Measurements from ENCODE around the gene CLK2. TPM values are rescaled to one million over a fixed set of nuclear protein-coding genes. Genes with fewer than 3 reads are reported as not detected.
A peak's percentile ranks its signal among the peaks of the same experiment; 100 is the strongest.

Gene CLK2
- total and polyA plus RNA-seq, 9 of the 15 experiments (the other 6 are each of a cell fraction or from before 2014, with no cell fraction given), result 13.5 to 81.4 (median 39.6) TPM

- CTCF ChIA-PET (ENCODE audit: low intra/inter-chr PET ratio), result interaction anchor here (0.7 kb wide), 1 partner anchor 34 kb away, joined by 5 read pairs; no protein-coding TSS in a partner anchor
- TF ChIP-seq ZFX (CRISPR knock-in tag; IDR thresholded peaks at IDR 0.05) (peak; percentile 74), ZFP30 (CRISPR knock-in tag; IDR thresholded peaks at IDR 0.05; ENCODE audit: borderline replicate concordance) (no peak), TEAD4 (IDR thresholded peaks at IDR 0.05; ENCODE audit: low read length) (no peak), TEAD4 (CRISPR knock-in tag; IDR thresholded peaks at IDR 0.05; ENCODE audit: borderline replicate concordance) (no peak), ZBTB8A (IDR thresholded peaks at IDR 0.05; ENCODE audit: partially characterized antibody) (no peak), DLX4 (CRISPR knock-in tag; IDR thresholded peaks at IDR 0.05) (no peak), RBM34 (IDR thresholded peaks at IDR 0.05; ENCODE audit: borderline replicate concordance, insufficient read depth, low read length) (0 out of 2 replicates have a peak, but pooled peaks have one; percentile 10), ZNF707 (CRISPR knock-in tag; conservative IDR thresholded peaks at IDR 0.05) (no peak), PHTF2 (CRISPR knock-in tag; IDR thresholded peaks at IDR 0.05) (no peak), ZNF668 (CRISPR knock-in tag; IDR thresholded peaks at IDR 0.05) (no peak), ZNF507 (tag; conservative IDR thresholded peaks at IDR 0.05) (no peak), ZNF561 (CRISPR knock-in tag; conservative IDR thresholded peaks at IDR 0.05) (no peak), FOXA3 (CRISPR knock-in tag; conservative IDR thresholded peaks at IDR 0.05 in 1 of 2, IDR thresholded peaks at IDR 0.05 in 1 of 2) (0 out of 4 replicates have a peak, but pooled peaks of 1 of the 2 experiments have one; percentile 14)
- TF ChIP-seq, protein P1, sequence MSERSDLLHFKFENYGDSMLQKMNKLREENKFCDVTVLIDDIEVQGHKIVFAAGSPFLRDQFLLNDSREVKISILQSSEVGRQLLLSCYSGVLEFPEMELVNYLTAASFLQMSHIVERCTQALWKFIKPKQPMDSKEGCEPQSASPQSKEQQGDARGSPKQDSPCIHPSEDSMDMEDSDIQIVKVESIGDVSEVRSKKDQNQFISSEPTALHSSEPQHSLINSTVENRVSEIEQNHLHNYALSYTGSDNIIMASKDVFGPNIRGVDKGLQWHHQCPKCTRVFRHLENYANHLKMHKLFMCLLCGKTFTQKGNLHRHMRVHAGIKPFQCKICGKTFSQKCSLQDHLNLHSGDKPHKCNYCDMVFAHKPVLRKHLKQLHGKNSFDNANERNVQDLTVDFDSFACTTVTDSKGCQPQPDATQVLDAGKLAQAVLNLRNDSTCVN (CRISPR knock-in tag; IDR thresholded peaks at IDR 0.05), result no peak
- TF ChIP-seq, protein P2, sequence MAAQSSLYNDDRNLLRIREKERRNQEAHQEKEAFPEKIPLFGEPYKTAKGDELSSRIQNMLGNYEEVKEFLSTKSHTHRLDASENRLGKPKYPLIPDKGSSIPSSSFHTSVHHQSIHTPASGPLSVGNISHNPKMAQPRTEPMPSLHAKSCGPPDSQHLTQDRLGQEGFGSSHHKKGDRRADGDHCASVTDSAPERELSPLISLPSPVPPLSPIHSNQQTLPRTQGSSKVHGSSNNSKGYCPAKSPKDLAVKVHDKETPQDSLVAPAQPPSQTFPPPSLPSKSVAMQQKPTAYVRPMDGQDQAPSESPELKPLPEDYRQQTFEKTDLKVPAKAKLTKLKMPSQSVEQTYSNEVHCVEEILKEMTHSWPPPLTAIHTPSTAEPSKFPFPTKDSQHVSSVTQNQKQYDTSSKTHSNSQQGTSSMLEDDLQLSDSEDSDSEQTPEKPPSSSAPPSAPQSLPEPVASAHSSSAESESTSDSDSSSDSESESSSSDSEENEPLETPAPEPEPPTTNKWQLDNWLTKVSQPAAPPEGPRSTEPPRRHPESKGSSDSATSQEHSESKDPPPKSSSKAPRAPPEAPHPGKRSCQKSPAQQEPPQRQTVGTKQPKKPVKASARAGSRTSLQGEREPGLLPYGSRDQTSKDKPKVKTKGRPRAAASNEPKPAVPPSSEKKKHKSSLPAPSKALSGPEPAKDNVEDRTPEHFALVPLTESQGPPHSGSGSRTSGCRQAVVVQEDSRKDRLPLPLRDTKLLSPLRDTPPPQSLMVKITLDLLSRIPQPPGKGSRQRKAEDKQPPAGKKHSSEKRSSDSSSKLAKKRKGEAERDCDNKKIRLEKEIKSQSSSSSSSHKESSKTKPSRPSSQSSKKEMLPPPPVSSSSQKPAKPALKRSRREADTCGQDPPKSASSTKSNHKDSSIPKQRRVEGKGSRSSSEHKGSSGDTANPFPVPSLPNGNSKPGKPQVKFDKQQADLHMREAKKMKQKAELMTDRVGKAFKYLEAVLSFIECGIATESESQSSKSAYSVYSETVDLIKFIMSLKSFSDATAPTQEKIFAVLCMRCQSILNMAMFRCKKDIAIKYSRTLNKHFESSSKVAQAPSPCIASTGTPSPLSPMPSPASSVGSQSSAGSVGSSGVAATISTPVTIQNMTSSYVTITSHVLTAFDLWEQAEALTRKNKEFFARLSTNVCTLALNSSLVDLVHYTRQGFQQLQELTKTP (IDR thresholded peaks at IDR 0.05; ENCODE audit: low read depth in 1 of 2, partially characterized antibody in 2 of 2), result peak; percentile 50 to 88
Measured at GRCh38 chr1:155255243-155256007, 17.9 kb downstream of the CLK2 start, which contains the start of gene ENTREP3. Gene ENTREP3 (minus strand): TSS chr1:155255483. CDS start chr1:155254877, 606 bp downstream.

More at GRCh38 chr1:155255243-155256007, 17.9 kb downstream of the CLK2 start, which contains the start of gene ENTREP3:
- H3K4me3 ChIP-seq, result peak within 1 kb of the TSS; percentile 58
- in situ Hi-C loops (cut with MboI), result loop anchor here (10.0 kb wide), 1 partner anchor 339 kb away; no protein-coding TSS in a partner anchor
- no peaks in the 10 kb centered on the region for H3K27me3 ChIP-seq (ENCODE audit: control insufficient read depth in 2 of 2, insufficient read depth in 2 of 2, low read length in 2 of 2)
- no TSS peak for BruUV-seq (replicated peaks)
- H4K20me1 ChIP-seq (replicated peaks; ENCODE audit: control insufficient read depth, insufficient read depth, low read length), result no peaks in the 10 kb centered on the region
- no peaks in the 10 kb centered on the region for H3K9me3 ChIP-seq (replicated peaks; ENCODE audit: control insufficient read depth, insufficient read depth, low read depth, low read length)
- H3K27ac ChIP-seq (ENCODE audit: extremely low read depth, low read depth, low read length), result peak within 1 kb of the TSS; percentile 65
- POLR2A ChIA-PET, result interaction anchor here (0.7 to 2.1 kb wide), 6 partner anchors 8 to 66 kb away, joined by 3 to 9 read pairs (median 4); partner anchors contain the start of gene RUSC1
- DNase-seq (ENCODE audit: extremely low read depth in 1 of 4, low spot score in 3 of 4) (peak; percentile 92 to 94 (median 94)), ATAC-seq (peak; percentile 92), FAIRE-seq (peak; percentile 83)
- H3K36me3 ChIP-seq (ENCODE audit: control insufficient read depth, insufficient read depth, low read length), result peaks cover 42% of the 10 kb centered on the region; the same call in 2 of the 3 replicates
- peak within 1 kb of the TSS; percentile 75 to 97 for H3K9ac ChIP-seq (ENCODE audit: insufficient read depth in 1 of 2, low read depth in 2 of 2, low read length in 2 of 2)
- H3K9me1 ChIP-seq (ENCODE audit: control insufficient read depth, insufficient read depth, low read length), result no peaks in the 10 kb centered on the region
- peak within 1 kb of the TSS; percentile 93 for H2AFZ ChIP-seq (ENCODE audit: low read depth, low read length)
- intact Hi-C loops (cut with micrococcal nuclease), result loop anchor here (10.0 kb wide), 1 partner anchor 249 kb away; no protein-coding TSS in a partner anchor
- H3K79me2 ChIP-seq (ENCODE audit: control insufficient read depth, insufficient read depth, low read length), result peaks cover 23% of the 10 kb centered on the region
- peak within 1 kb of the TSS; percentile 81 for H3K4me2 ChIP-seq (ENCODE audit: insufficient read depth, low read length)
- WGBS (ENCODE audit: insufficient coverage, low coverage, missing lambda C conversion rate), result 8% methylated on average over 30 of the region's 54 CpGs
- H3K4me1 ChIP-seq (replicated peaks in 1 of 2; ENCODE audit: control insufficient read depth in 2 of 2, insufficient read depth in 2 of 2, low read length in 2 of 2), result peaks cover 25 to 46% of the 10 kb centered on the region in 2 experiments
